GM18517 (cell line): Measurements from ENCODE around the gene CHI3L2.

Experiments used
- ATAC-seq: cut with Tn5 transposase; IDR thresholded peaks from one replicate; pipeline ENCODE4 v1.9.1; 2021; ENCODE audit warnings: mild to moderate bottlenecking, moderate library complexity; ENCODE audit not compliant: unreplicated experiment

CHI3L2 gene

GRCh38 chr1:111242805-111243523 lies 15.5 kb downstream of the CHI3L2 start:
- ATAC-seq = no peak

GRCh38 chr1:111247125-111247838 lies 19.8 kb downstream of the CHI3L2 start:
- ATAC-seq = no peak

GRCh38 chr1:111249960-111250359 lies 22.4 kb downstream of the CHI3L2 start:
- no peak for ATAC-seq

- ATAC-seq = no peak
Measured at GRCh38 chr1:111251570-111251969, 24.1 kb downstream of the CHI3L2 start.

- ATAC-seq = no peak
Measured at GRCh38 chr1:111252786-111253185, 25.3 kb downstream of the CHI3L2 start.

GRCh38 chr1:111253876-111254275 lies 26.4 kb downstream of the CHI3L2 start:
- ATAC-seq = no peak

GRCh38 chr1:111256988-111257658 lies 29.6 kb downstream of the CHI3L2 start:
- ATAC-seq = no peak

- no peak for ATAC-seq
Measured at GRCh38 chr1:111267801-111268508, 40.4 kb downstream of the CHI3L2 start.

GRCh38 chr1:111269825-111270406 lies 42.4 kb downstream of the CHI3L2 start:
- no peak for ATAC-seq

GRCh38 chr1:111270771-111271463 lies 43.4 kb downstream of the CHI3L2 start:
- ATAC-seq = no peak

GRCh38 chr1:111271464-111271801 lies 43.9 kb downstream of the CHI3L2 start:
- ATAC-seq = no peak

- ATAC-seq = no peak
Measured at GRCh38 chr1:111272081-111272480, 44.6 kb downstream of the CHI3L2 start.

GRCh38 chr1:111274653-111275052 lies 47.1 kb downstream of the CHI3L2 start:
- ATAC-seq = no peak

GRCh38 chr1:111275079-111275478 lies 47.6 kb downstream of the CHI3L2 start:
- ATAC-seq = no peak

GRCh38 chr1:111275780-111276433 lies 48.4 kb downstream of the CHI3L2 start:
- no peak for ATAC-seq

GRCh38 chr1:111279144-111279543 lies 51.6 kb downstream of the CHI3L2 start:
- ATAC-seq = no peak

GRCh38 chr1:111280267-111280666 lies 52.8 kb downstream of the CHI3L2 start:
- ATAC-seq = no peak

GRCh38 chr1:111281411-111281810 lies 53.9 kb downstream of the CHI3L2 start:
- no peak for ATAC-seq

GRCh38 chr1:111283838-111284237 lies 56.3 kb downstream of the CHI3L2 start:
- no peak for ATAC-seq

GRCh38 chr1:111285879-111286278 lies 58.4 kb downstream of the CHI3L2 start:
- ATAC-seq = no peak
